Right ventricle myocardium superior (tissue), 1 donor: Measurements from ENCODE around the gene FEM1B. TPM values are rescaled to one million over a fixed set of nuclear protein-coding genes. Genes with fewer than 3 reads are reported as not detected.
"Not testable (repeated sequence)": the region's sequence is repeated elsewhere in the genome, so short reads cannot be mapped to it uniquely, and the experiment has no call there.

Experiments
- ATAC-seq: fragments of 200-7000 bp; cut with Tn5 transposase; one replicate; pipeline ENCODE4 v1.9.1; 2020; ENCODE audit warnings: mild to moderate bottlenecking; ENCODE audit not compliant: poor library complexity
- DNase-seq: peaks from one replicate; pipeline ENCODE4 v3.0.0-alpha.2; 2020
- intact Hi-C: fragments of 100-400 bp; cut with DNase I; formaldehyde crosslinking; loops from one replicate; pipeline ENCODE4 v1.11.2; 2022
- long read RNA-seq: library from polyadenylated mRNA; unstranded; transcript quantifications from one replicate; pipeline ENCODE4 v2.0.0, GENCODE V29; 2021
- total RNA-seq: library from RNA; stranded (reverse); fragmentation: NEBNext Ultra II Directional; extraction: Animal tissue kit (Norgen Biotek cat#: 25700); gene quantifications from one replicate; pipeline ENCODE4 v1.2.1, GENCODE V29; 2021
- donor health status: DM: no; HTN: yes; CAD: no; lungs with severe emphysema.

Gene FEM1B
- 40.8 TPM for total RNA-seq
- long read RNA-seq, full-length matches to known transcripts: 41 of 47 reads
- long read RNA-seq, partial matches to known transcripts: 0 of 47 reads
- long read RNA-seq, other reads (novel, unspliced or antisense): 6 of 47 reads

DNA sequence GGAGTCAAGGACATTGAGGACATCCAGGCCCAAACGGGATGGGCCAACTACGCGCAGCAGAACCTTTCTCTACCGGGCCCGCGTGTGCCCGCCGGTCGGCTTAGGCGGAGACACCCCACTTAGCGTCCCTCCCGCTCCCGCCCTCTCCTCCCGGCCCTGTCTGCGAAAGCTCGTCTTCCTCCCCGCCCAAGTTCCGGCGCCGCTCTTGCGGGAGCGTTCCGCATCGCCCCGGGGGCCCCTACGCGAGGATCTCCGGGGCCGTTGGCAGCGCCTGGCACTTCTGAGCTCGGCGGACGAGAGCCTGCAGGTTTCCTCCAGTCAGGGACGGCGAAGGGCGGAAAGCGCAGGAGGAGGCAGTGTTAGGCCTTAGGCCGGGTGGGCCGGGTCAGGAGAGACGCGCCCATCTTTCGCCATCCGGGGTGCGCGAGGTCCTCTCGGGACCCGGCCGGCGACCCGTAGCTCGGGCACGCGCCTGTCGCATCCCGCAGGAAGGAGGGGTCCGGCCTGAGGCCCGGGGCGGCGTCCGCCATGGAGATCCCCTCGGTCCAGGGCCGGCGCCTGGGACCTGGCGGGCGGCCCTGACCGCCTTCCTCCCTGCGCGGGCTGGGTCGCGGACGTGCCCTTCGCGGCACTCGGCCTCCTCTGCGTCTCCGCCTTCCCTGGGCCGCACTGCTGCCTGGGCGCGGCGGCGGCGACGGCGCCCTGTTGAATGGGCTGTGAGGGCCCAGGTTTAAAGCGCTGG lies at the start of gene FEM1B:
FEM1B (plus strand) TSS at position 143 of the 742 bp plus-strand sequence. CDS start 673 bp downstream, outside the sequence.
- ATAC-seq: peak; percentile 93
- peak; percentile 94 for DNase-seq
- intact Hi-C loops: no loop called here

GRCh38 chr15:68228143-68228970 lies 49.2 kb upstream of the FEM1B start:
- ATAC-seq (no peak), DNase-seq (no peak)
- intact Hi-C loops: no loop called here

GRCh38 chr15:68228971-68229385 lies 48.6 kb upstream of the FEM1B start:
- intact Hi-C loops: no loop called here
- peak; percentile 1 for ATAC-seq
- DNase-seq: no peak

GRCh38 chr15:68229386-68230156 lies 48.0 kb upstream of the FEM1B start, which contains the start of gene CLN6:
Gene CLN6, minus strand, starts transcription at chr15:68229728. Its CDS starts 144 bp downstream, at chr15:68229584.
- peak; percentile 99 for ATAC-seq
- intact Hi-C loops: no loop called here
- DNase-seq: peak; percentile 89

DNA sequence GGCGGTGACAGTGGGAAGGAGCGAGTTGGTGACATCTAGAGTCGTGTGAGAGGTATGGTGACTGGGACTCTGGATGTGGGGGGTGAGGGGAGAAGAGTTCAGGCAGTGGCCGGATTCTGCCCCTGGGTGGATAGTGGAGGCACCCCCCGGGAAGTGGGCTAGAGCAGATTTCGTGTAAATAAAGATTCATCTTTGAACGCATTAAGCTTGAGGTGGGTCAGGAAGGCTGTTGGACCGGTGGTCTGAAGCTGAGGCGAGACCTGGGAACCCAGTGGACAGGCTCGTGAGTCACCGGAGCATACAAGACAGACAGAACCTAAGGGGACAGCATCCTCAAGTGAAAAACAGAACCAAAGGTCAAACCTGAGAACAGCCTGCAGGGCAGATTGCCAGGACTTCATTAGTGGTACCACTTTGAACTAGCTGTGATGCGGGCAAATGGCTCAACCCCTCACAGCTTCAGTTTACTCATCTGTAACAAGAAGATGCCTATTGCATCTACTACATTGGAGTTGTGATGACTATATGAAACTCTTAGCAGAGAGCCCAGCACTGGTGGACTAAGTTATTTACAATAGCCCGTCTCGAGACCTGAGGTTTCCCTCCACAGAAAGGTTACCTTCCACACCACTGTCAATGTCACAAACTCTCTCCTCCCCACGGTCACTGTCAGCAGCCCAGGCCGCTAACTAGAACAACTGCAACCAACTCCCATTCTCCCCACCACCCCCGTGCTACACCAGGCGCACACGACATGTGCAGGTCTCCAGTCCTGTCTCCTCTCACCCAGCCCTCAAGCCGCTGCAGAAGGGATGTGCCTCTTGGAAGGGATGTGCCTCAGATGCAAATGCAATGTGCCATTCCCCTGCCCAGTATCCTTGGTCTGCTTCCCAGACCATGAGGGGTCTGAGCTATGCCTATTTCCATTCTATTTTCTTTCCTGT lies 47.1 kb upstream of the FEM1B start:
- ATAC-seq (no peak), DNase-seq (no peak)
- intact Hi-C loops: no loop called here

DNA sequence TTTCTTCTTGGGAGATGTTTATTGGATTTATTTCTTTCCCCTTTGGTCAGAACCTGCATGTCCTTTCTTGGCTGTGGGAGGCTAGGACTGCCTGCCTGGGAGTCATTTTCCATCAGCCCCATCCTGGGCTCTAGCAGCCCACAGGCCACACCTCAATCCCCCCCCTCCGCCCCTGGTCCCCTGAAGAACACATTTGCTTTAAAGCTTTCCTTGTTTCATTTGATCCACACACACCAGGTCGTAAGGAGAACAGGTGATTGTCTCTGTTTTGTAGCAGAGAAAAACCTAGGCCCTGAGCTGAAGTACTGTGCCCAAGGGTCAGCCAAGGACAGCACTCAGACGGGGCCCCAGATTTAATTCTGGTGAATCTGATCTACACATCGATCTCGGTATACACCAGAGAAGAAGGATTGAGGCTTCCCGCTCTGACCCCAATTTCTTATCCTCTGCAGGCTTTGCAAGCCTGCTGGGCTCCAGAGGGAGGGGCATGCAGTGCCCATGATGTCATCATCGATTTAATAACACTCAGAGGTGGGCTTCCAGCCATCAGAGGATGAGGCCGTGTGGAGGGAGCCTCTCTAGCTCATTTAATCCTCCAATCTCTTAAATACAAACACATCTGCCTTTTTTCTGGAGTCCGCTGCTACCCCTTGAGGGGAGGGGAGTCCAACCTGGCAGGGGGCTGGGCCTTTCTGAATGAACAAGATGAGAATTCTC lies 46.3 kb upstream of the FEM1B start:
- ATAC-seq (no peak), DNase-seq (no peak)
- intact Hi-C loops: no loop called here

- DNase-seq (no peak), ATAC-seq (no peak)
- intact Hi-C loops: no loop called here
These were observed 45.1 kb upstream of the FEM1B start for GRCh38 chr15:68232449-68232848.

DNA sequence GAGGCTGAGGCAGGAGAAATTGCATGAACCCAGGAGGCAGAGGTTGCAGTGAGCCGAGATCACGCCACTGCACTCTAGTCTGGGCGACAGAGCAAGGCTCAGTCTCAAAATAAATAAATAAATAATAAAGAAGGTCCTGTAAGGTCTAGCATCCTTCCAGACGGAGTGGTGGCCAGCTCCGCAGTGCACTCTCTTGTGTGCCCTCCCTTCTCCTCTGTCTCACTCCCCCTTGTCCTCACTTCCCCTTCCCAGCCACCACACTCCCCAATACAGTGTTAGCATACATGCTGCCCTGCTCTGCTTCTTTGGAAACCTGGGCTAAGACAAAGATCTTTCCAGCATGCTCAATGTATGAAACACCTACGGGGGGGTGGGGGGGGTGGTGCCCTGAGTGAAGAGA lies 44.6 kb upstream of the FEM1B start:
- intact Hi-C loops: no loop called here
- ATAC-seq (no peak), DNase-seq (no peak)

GRCh38 chr15:68234060-68234459 lies 43.5 kb upstream of the FEM1B start:
- no peak for DNase-seq
- ATAC-seq: no peak
- intact Hi-C loops: no loop called here

DNA sequence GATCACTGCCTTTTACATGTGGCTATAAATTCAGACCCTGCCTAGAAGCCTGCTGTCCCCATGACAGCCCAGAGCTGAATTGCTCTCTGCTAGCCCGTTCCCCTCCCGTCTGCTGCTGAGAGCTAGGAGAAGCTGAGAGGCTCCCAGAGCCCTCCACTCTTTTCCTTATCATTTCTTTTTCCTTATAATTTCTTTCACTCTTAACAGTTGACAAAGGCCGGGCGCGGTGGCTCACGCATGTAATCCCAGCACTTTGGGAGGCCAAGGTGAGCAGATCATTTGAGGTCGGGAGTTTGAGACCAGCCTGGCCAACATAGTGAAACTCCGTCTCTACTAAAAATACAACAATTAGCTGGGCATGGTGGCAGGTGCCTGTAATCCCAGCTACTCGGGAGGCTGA lies 43.0 kb upstream of the FEM1B start:
- intact Hi-C loops, ATAC-seq, DNase-seq: not testable (repeated sequence)

- intact Hi-C loops: no loop called here
- DNase-seq (no peak), ATAC-seq (no peak)
These were observed 42.5 kb upstream of the FEM1B start for GRCh38 chr15:68235022-68235421.

- intact Hi-C loops: no loop called here
- ATAC-seq (no peak), DNase-seq (no peak)
These were observed 38.5 kb upstream of the FEM1B start for GRCh38 chr15:68239025-68239424.

DNA sequence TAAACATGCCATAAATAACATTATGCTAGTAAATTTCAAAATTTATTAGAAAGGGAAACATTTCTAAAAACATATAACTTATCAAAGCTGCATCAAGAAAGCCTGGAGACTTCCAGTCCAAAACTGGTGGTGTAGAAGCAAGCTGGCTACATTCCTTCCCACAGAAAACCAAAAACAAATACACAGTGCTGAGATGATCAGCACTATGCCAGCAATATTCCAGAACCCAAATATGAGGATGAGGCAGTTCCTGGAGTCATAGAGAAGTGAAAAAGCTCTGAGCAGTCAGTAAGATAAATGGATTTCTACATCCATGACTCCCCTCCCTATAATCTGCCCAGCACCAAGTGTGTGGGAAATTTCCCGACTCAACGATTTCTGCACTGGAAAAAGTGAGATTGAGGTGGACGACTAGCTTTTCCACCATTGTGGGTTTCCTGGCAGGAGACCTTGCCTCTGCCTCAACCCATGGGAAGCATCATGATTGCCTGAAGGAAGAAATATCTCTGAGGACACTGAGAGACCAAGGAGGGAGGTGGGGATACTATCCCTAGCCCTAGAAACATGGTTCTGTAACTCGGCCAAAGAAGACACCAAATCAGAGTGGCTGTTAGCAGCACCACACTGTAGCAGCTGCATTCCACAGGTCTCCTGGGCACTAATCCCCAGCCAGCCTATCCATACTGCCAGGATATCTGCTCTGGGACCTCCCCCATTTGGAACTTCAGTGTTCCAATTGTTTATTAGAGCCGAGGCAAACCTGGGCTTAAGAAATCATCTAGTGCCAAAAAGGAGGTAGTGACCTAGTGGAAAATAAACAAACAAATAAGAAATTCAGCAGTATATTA lies 36.2 kb upstream of the FEM1B start:
- ATAC-seq: no peak
- intact Hi-C loops: no loop called here

GRCh38 chr15:68244235-68244634 lies 33.3 kb upstream of the FEM1B start:
- DNase-seq (no peak), ATAC-seq (no peak)
- intact Hi-C loops: no loop called here

More for the DNA sequence above, 36.2 kb upstream of the FEM1B start:
- no peak for DNase-seq

GRCh38 chr15:68249058-68249713 lies 28.4 kb upstream of the FEM1B start:
- DNase-seq (no peak), ATAC-seq (no peak)
- intact Hi-C loops: no loop called here
